AG09319 (cell line): ENCODE results near the gene LOXHD1.

Source experiments
- DNase-seq: peaks from one replicate; pipeline ENCODE4 v3.0.0-alpha.2; 2010; ENCODE audit warnings: low read depth; ENCODE audit errors: extremely low read depth
- CTCF ChIP-seq: IDR thresholded peaks from 2 replicates; pipeline ENCODE4 v1.5.1; 2011; ENCODE audit warnings: low read depth, mild to moderate bottlenecking, inconsistent platforms, low read length, moderate library complexity

LOXHD1 gene

GRCh38 chr18:46656326-46657114 lies 500 bp downstream of the LOXHD1 start:
- DNase-seq = no peak
- no peak for TF ChIP-seq CTCF

GRCh38 chr18:46652372-46652771 lies 4.6 kb downstream of the LOXHD1 start:
- no peak for TF ChIP-seq CTCF
- DNase-seq = no peak

- no peak for DNase-seq
- TF ChIP-seq CTCF = no peak
These were observed 6.3 kb downstream of the LOXHD1 start for GRCh38 chr18:46650681-46651080.

- TF ChIP-seq CTCF = no peak
- DNase-seq = no peak
These were observed 7.8 kb downstream of the LOXHD1 start for GRCh38 chr18:46649071-46649862.

- DNase-seq = no peak
- no peak for TF ChIP-seq CTCF
These were observed 10.6 kb downstream of the LOXHD1 start for GRCh38 chr18:46646468-46646867.

GRCh38 chr18:46642561-46642960 lies 14.5 kb downstream of the LOXHD1 start:
- no peak for TF ChIP-seq CTCF
- no peak for DNase-seq

GRCh38 chr18:46641917-46642316 lies 15.1 kb downstream of the LOXHD1 start:
- DNase-seq = no peak
- no peak for TF ChIP-seq CTCF
